CD4-positive, alpha-beta T cell treated with Interleukin-17A for 4 hours (primary cell): Measurements from ENCODE around the gene SAMD4A.

ENCODE experiments used
- DNase-seq: peaks from one replicate; pipeline ENCODE4 v3.0.0-alpha.2; 2020; ENCODE audit warnings: mixed read lengths

Gene SAMD4A

DNA sequence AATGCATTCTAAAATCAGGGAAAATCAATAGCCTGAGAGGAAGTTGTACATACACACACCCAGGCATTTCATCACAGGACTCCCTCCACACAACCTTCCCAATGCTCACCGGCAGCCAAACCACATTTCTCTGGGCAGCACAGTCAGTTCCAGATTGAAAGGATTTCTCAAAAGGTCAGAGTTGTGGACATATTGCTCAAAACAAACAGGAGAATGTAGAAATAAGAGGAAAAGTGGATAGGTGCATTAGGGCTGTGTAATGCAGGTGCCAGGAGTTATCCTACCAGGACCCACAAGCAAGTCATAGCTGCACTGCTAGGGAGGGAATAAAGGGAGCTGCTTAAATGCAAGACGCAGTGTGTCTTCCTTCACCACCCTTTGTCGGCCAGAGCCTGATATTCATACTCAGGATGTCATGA lies 272.8 kb downstream of the SAMD4A start:
- DNase-seq: no peak

GRCh38 chr14:54840336-54840735 lies 273.4 kb downstream of the SAMD4A start:
- no peak for DNase-seq

- no peak for DNase-seq
These were observed 273.9 kb downstream of the SAMD4A start for GRCh38 chr14:54840798-54841197.
